Non-pigmented ciliary epithelial cell (primary cell): ENCODE results near the gene RFX1.
"Not testable (repeated sequence)": the region's sequence is repeated elsewhere in the genome, so short reads cannot be mapped to it uniquely, and the experiment has no call there.

Experiments used
- DNase-seq: peaks from one replicate; pipeline ENCODE4 v3.0.0-alpha.2; 2010; ENCODE audit warnings: low read depth

RFX1 gene

GRCh38 chr19:13934785-13935109, 71.4 kb downstream of the RFX1 start:
- DNase-seq, result no peak

DNA sequence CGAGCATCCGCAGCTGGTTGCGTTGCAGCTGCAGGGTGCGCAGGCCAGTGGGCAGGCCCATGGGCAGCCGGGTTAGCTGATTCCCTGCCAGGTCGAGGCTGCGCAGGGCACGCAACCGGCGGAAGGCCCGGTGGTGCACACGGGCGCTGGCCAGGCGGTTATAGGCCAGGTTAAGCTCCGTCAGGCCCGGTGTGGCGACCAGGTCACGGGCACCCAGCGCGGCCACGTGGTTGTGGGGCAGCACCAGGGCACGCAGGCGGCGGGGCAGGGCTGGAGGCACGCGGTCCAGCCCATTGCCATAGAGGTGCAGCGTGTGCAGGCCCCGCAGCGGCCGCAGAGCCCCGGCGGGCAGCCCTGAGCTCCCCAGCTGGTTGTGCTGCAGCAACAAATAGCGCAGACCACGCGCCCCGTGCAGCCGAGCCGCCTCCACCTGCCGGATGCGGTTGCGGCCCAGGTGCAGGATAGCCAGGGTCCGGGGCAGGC, 73.2 kb downstream of the RFX1 start:
- no peak for DNase-seq

- DNase-seq, result no peak
Observed at GRCh38 chr19:13932149-13932637, 73.9 kb downstream of the RFX1 start.

DNA sequence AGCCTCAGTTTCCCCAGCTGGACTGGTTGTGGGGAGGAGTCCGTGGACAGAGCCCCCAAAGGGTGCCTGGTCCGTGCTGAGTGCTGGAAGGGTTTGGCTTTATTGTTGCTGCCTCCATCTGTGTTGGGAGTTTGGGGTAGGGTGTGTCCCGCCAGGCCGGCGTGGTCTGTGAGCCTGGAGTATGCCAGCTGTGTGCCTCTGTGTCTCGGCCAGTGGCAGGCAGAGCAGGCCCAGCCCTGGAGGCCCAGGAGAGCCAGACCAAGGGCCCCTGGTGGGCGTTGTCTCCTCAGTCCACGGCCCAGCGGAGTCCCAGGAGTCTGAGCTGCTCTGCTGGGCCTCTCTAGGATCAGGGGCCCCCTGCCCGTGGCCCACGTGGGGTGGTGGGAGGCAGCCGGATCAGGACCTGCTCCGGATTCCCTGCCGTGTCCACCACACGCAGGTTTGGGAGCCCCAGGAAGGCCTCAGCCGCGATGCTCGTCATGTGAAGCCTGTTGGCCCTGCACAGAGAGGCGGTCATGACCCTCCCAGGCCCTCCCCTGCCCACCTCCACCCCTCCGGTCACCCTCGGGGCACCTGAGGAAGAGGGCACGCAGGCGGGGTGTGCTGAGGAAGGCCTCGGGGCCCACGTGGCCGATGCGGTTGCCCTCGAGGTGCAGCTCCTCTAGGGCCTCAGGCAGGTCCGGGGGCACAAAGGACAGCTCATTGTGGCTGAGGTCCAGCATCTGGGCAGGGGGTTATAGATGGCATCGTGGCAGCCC, 74.5 kb downstream of the RFX1 start:
- DNase-seq, result no peak

GRCh38 chr19:13930402-13930801, 75.7 kb downstream of the RFX1 start:
- DNase-seq, result no peak

DNA sequence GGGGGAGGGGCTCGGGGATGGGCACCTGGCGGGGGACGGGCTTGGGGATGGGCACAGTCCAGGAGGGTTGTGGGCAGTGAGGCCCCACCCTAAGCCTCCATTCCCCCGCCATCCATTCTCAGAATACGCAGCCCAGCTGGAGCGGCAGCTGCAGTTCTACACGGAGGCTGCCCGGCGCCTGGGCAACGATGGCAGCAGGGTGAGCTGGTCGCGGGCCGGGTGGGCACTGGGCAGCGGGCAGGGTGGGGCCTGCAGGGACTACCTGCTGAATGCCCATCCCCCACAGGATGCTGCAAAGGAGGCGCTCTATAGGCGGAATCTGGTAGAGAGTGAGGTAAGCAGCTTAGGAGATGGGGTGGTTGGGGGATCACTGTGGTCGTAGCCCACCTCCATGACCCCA, 76.2 kb downstream of the RFX1 start:
- DNase-seq, result no peak

- no peak for DNase-seq
Observed at GRCh38 chr19:13929340-13929739, 76.8 kb downstream of the RFX1 start.

DNA sequence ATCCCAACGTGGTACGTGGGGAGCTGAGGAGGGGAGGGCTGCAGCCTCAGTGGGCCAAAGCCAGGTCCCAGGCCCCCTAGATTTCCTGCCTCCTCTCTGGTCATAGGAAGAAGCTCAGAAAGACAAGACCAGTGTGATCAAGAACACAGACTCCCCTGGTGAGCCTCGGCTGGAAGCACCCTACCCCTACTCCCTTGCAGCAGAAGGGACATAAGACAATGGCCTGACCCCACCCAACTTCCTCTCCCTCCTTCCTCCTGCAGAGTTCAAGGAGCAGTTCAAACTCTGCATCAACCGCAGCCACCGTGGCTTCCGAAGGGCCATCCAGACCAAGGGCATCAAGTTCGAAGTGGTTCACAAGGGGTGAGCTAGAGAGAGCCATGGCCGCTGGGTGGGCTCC, 79.4 kb downstream of the RFX1 start:
- DNase-seq, result no peak

- DNase-seq, result no peak
Observed at GRCh38 chr19:13926010-13926409, 80.1 kb downstream of the RFX1 start.

- no peak for DNase-seq
Observed at GRCh38 chr19:13923194-13923987, 82.7 kb downstream of the RFX1 start.

DNA sequence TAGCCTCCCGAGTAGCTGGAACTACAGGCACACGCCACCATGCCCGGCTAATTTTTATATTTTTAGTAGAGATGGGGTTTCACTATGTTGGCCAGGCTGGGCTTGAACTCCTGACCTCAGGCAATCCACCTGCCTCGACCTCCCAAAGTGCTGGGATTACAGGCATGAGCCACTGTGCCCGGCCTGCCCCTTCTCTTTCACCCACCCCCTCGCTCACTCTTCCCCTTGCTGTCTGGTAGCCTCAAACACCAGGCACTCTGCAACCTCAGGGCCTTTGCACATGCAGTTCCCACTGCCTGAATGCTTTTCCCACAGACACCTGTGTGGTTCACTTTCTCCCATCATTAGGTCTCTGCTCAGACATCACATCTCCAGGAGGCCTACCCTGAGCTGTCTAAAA, 84.0 kb downstream of the RFX1 start:
- not testable (repeated sequence) for DNase-seq

DNA sequence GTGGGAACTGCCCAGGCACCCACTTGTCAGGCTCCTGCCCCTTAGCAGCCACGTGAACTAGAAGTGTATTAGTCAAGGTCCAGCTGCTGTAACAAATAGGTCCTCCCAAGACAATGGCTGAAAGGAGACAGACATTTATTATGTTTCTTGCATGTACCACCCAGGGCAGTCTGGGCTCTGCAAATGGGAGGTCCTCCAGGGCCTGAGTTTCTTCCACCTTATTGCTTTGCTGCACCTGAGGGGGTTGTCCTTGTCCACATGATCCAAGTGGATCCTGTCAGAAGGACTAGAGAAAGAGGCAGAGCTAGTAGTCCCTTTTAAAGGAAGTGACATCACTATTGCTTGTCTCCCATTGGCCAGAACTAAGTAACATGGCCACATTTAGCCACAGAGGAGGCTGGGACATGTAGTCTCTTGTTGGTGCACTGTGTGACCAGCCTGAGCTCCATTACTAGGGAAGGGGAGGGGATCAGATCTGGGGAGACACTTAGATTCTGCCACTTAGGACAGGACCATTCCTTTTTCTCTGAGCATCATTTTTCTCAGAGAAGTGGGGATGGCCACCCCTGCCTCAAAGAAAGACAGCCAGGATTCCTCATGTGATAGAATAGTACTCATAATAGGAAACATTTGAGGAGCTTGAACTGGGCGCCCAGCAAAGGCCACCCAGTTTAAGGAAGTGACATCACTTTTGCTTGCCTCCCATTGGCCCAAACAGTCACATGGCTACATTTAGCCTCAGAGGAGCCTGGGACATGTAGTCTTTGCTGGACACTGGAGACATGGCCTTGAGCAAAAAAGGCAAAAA, 85.0 kb downstream of the RFX1 start:
- DNase-seq, result no peak

DNA sequence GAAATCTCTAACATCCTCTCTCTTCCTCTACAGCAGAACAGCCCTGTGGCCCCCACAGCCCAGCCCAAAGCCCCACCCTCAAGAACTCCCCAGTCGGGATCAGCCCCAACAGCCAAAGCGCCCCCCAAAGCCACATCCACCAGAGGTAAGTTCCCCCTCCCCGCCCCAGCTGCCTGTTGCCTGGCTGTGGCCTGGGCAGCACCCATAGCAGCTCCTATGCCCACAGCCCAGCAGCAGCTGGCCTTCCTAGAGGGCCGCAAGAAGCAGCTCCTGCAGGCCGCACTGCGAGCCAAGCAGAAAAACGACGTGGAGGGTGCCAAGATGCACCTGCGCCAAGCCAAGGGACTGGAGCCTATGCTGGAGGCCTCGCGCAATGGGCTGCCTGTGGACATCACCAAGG, 85.6 kb downstream of the RFX1 start:
- DNase-seq, result no peak

DNA sequence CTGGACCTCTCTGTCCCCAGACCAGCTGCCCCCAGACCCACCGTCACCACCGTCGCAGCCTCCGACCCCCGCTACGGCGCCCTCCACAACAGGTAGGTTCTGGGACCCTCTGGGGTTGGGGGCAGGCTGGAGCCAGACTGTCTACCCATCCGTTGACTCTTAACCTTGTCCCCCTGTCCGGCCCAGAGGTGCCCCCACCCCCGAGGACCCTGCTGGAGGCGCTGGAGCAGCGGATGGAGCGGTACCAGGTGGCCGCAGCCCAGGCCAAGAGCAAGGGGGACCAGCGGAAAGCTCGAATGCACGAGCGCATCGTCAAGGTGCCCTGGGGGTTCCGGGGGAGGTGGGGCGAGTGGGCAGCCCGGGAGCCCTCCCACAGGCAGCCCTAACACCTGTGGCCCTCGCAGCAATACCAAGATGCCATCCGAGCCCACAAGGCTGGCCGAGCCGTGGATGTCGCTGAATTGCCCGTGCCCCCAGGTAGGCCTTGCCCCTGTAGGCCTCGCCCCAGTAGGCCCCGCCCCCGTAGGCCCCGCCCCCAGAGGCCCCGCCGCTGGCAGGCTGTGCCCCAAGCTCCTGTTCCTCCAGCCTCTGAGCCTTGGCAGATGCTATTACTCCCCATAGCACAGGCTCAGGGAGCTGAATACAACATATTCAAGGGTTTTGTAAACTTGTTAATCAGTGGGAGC, 87.3 kb downstream of the RFX1 start:
- no peak for DNase-seq

GRCh38 chr19:13917888-13918406, 88.2 kb downstream of the RFX1 start:
- no peak for DNase-seq

- DNase-seq, result no peak
Observed at GRCh38 chr19:13914777-13915176, 91.3 kb downstream of the RFX1 start.

DNA sequence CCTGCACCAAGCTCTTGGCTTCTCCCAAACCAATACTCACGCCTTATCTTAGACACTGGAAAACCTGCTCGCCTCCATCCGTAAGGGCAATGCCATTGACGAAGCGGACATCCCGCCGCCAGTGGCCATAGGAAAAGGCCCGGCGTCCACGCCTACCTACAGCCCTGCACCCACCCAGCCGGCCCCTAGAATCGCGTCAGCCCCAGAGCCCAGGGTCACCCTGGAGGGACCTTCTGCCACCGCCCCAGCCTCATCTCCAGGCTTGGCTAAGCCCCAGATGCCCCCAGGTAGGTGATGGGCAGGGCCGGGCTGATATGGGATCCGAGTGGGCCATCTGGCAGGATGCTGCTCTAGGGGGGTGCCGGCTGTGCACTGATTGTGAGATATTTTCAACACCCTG, 92.8 kb downstream of the RFX1 start:
- DNase-seq, result no peak
